ENCODE measurements around the gene GNAQ.
A peak's percentile ranks its signal among the peaks of the same experiment; 100 is the strongest.

The GNAQ gene

GRCh38 chr9:77908293-77908692 lies 123.3 kb downstream of the GNAQ start:
- no peak for TF ChIP-seq MYC (IDR thresholded peaks at IDR 0.05; ENCODE audit: low read depth, low read length)
- TF ChIP-seq, protein P1, sequence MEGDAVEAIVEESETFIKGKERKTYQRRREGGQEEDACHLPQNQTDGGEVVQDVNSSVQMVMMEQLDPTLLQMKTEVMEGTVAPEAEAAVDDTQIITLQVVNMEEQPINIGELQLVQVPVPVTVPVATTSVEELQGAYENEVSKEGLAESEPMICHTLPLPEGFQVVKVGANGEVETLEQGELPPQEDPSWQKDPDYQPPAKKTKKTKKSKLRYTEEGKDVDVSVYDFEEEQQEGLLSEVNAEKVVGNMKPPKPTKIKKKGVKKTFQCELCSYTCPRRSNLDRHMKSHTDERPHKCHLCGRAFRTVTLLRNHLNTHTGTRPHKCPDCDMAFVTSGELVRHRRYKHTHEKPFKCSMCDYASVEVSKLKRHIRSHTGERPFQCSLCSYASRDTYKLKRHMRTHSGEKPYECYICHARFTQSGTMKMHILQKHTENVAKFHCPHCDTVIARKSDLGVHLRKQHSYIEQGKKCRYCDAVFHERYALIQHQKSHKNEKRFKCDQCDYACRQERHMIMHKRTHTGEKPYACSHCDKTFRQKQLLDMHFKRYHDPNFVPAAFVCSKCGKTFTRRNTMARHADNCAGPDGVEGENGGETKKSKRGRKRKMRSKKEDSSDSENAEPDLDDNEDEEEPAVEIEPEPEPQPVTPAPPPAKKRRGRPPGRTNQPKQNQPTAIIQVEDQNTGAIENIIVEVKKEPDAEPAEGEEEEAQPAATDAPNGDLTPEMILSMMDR (IDR thresholded peaks at IDR 0.05; ENCODE audit: low read depth, low read length): no peak
- no peak for TF ChIP-seq POLR2A (IDR thresholded peaks at IDR 0.05; ENCODE audit: extremely low read depth, insufficient read length)
- TF ChIP-seq, protein P2, sequence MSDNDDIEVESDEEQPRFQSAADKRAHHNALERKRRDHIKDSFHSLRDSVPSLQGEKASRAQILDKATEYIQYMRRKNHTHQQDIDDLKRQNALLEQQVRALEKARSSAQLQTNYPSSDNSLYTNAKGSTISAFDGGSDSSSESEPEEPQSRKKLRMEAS (IDR thresholded peaks at IDR 0.05; ENCODE audit: low read depth, low read length): no peak
- no peak for DNase-seq (ENCODE audit: low read depth)
- no peak overlapping the region for H3K4me3 ChIP-seq (ENCODE audit: low read depth, low read length)

- TF ChIP-seq, protein P2 (IDR thresholded peaks at IDR 0.05; ENCODE audit: low read depth, low read length): no peak
- TF ChIP-seq, protein P1 (IDR thresholded peaks at IDR 0.05; ENCODE audit: low read depth, low read length): no peak
- no peak for TF ChIP-seq POLR2A (IDR thresholded peaks at IDR 0.05; ENCODE audit: extremely low read depth, insufficient read length)
- no peak for TF ChIP-seq MYC (IDR thresholded peaks at IDR 0.05; ENCODE audit: low read depth, low read length)
- H3K4me3 ChIP-seq (ENCODE audit: low read depth, low read length): no peak overlapping the region
- DNase-seq (ENCODE audit: low read depth): no peak
Observed at GRCh38 chr9:77907585-77907984, 124.0 kb downstream of the GNAQ start.

DNA sequence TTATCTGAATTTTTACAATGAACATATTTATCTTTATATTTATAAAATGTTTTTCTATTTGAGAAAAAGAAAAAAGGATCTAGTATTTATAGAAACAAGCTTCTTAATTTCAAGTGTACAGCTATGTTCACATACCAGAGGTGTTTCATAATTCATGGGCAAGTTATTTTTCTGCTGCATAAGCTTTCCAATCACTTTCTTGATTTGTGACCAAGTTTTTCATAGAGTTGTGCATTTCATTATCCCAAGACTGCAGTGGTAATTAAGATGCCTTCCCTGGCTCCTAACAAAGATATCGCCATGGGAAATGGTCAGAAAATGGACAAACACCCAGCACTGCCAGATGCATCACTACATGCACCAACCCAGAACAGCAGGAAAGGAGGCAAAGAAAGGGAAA lies 124.6 kb downstream of the GNAQ start:
- TF ChIP-seq, protein P1 (IDR thresholded peaks at IDR 0.05; ENCODE audit: low read depth, low read length): no peak
- TF ChIP-seq, protein P2 (IDR thresholded peaks at IDR 0.05; ENCODE audit: low read depth, low read length): no peak
- TF ChIP-seq POLR2A (IDR thresholded peaks at IDR 0.05; ENCODE audit: extremely low read depth, insufficient read length): no peak
- TF ChIP-seq MYC (IDR thresholded peaks at IDR 0.05; ENCODE audit: low read depth, low read length): no peak
- no peak overlapping the region for H3K4me3 ChIP-seq (ENCODE audit: low read depth, low read length)
- DNase-seq (ENCODE audit: low read depth): no peak

DNA sequence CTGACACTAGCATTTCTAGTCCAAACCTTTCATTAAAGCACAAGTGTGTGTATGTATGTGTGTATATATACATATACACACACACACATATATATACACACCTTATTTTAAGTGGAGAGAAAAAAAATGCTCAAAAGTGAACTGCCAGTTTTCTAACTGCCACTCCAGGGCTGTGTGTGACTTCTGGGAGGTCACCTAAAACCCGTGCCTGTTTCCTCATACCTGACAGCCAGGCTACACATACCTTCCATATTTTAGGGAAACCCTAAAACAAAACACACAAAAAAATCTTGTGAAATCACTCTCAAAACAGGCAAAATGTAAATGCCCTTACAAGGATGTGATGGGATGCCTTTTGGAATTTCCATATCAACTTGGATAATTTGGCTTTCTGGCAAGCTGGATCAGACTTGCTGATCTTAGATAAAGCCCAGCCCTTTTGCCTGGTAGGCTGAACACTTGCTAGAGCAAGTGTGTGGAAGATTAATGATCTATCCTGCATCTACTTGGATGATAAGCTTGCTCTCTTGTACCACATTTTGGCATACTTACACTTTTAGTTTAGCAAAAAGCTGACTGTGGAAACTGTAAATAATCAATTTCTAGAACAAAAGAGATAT lies 127.8 kb downstream of the GNAQ start:
- no peak for DNase-seq (ENCODE audit: low read depth)
- no peak overlapping the region for H3K4me3 ChIP-seq (ENCODE audit: low read depth, low read length)
- TF ChIP-seq MYC (IDR thresholded peaks at IDR 0.05; ENCODE audit: low read depth, low read length): no peak
- TF ChIP-seq, protein P1 (IDR thresholded peaks at IDR 0.05; ENCODE audit: low read depth, low read length): no peak
- TF ChIP-seq, protein P2 (IDR thresholded peaks at IDR 0.05; ENCODE audit: low read depth, low read length): no peak
- no peak for TF ChIP-seq POLR2A (IDR thresholded peaks at IDR 0.05; ENCODE audit: extremely low read depth, insufficient read length)

DNA sequence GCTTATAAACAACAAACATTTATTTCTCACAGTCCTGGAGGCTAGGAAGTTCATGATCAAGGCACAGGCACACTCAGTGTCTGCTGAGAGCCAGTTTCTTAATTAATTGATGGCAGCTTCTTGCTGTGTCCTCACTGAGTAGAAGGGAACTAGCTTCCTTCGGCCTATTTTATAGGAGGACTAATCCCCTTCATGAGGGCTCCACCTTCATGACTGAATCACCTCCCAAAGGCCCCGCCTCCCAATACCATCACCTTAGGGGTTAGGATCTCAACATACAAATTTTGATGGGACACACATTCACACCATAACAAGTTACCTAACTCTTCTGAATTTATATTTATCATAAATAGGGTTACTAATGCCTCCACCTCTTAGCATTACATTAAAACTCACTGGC lies 129.8 kb downstream of the GNAQ start:
- TF ChIP-seq POLR2A (IDR thresholded peaks at IDR 0.05; ENCODE audit: extremely low read depth, insufficient read length) (no peak), MYC (IDR thresholded peaks at IDR 0.05; ENCODE audit: low read depth, low read length) (no peak)
- TF ChIP-seq, protein P2 (IDR thresholded peaks at IDR 0.05; ENCODE audit: low read depth, low read length): no peak
- TF ChIP-seq, protein P1 (IDR thresholded peaks at IDR 0.05; ENCODE audit: low read depth, low read length): no peak

More for the DNA sequence above, 129.8 kb downstream of the GNAQ start:
- DNase-seq (ENCODE audit: low read depth): peak; percentile 48
- H3K4me3 ChIP-seq (ENCODE audit: low read depth, low read length): no peak overlapping the region
